K562 (cell line): ENCODE results near the gene ARAP1. TPM values are rescaled to one million over a fixed set of nuclear protein-coding genes. Genes with fewer than 3 reads are reported as not detected.
A peak's percentile ranks its signal among the peaks of the same experiment; 100 is the strongest.

Experiments
- AFF4 ChIP-seq: sonication (generic); formaldehyde crosslinking; IDR thresholded peaks from 2 replicates; pipeline ENCODE4 v1.8.0; 2023; ENCODE audit warnings: mild to moderate bottlenecking, missing genetic modification reagents
- ASH1L ChIP-seq: fragments of 450-650 bp; IDR thresholded peaks from 2 replicates; pipeline ENCODE4 v1.6.1; 2018; ENCODE audit warnings: borderline replicate concordance, mild to moderate bottlenecking, low read depth; ENCODE audit not compliant: partially characterized antibody
- EHMT2 ChIP-seq: fragments of 450-650 bp; IDR thresholded peaks from 2 replicates; pipeline ENCODE4 v1.6.1; 2018; ENCODE audit warnings: antibody characterized with exemption
- EP400 ChIP-seq: fragments of 450-650 bp; IDR thresholded peaks from 2 replicates; pipeline ENCODE4 v1.6.1; 2017; ENCODE audit warnings: antibody characterized with exemption, mild to moderate bottlenecking, moderate library complexity
- ESRRA ChIP-seq: fragments of 450-650 bp; IDR thresholded peaks from 2 replicates; pipeline ENCODE4 v1.6.1; 2014; ENCODE audit warnings: low read depth, mild to moderate bottlenecking, moderate library complexity, borderline replicate concordance
- FIP1L1 ChIP-seq: fragments of 200-400 bp; formaldehyde crosslinking; IDR thresholded peaks from 2 replicates; pipeline ENCODE4 v1.6.1; 2018; ENCODE audit warnings: mild to moderate bottlenecking, low read depth, low read length; ENCODE audit not compliant: poor library complexity, severe bottlenecking
- FOXP1 ChIP-seq: sonication (generic); formaldehyde crosslinking; IDR thresholded peaks from 2 replicates; pipeline ENCODE4 v1.8.0; 2022; ENCODE audit warnings: mild to moderate bottlenecking, missing genetic modification reagents
- HINFP ChIP-seq: fragments of 450-650 bp; conservative IDR thresholded peaks from 2 replicates; pipeline ENCODE4 v1.6.1; 2016; ENCODE audit warnings: missing genetic modification characterization, low read depth, mild to moderate bottlenecking, control low read depth, missing compliant biosample characterization
- HNRNPLL ChIP-seq: fragments of 200-400 bp; formaldehyde crosslinking; IDR thresholded peaks from 2 replicates; pipeline ENCODE4 v1.6.1; 2017; ENCODE audit warnings: low read length, low read depth, mild to moderate bottlenecking; ENCODE audit not compliant: poor library complexity, severe bottlenecking
- PHF20 ChIP-seq: fragments of 450-650 bp; IDR thresholded peaks from 2 replicates; pipeline ENCODE4 v1.6.1; 2018; ENCODE audit not compliant: partially characterized antibody
- RNF2 ChIP-seq: sonication (generic); IDR thresholded peaks from 2 replicates; pipeline ENCODE4 v1.6.1; 2016
- SIN3B ChIP-seq: fragments of 450-650 bp; IDR thresholded peaks from 2 replicates; pipeline ENCODE4 v1.6.1; 2017; ENCODE audit warnings: low read depth, mild to moderate bottlenecking, moderate library complexity
- SNRNP70 ChIP-seq: fragments of 200-400 bp; formaldehyde crosslinking; optimal IDR thresholded peaks from 2 replicates; pipeline ENCODE3; 2017; ENCODE audit warnings: low read depth, low read length
- SRSF3 ChIP-seq: fragments of 200-400 bp; formaldehyde crosslinking; IDR thresholded peaks from 2 replicates; pipeline ENCODE4 v1.6.1; 2016; ENCODE audit warnings: mild to moderate bottlenecking, low read length, moderate library complexity; ENCODE audit not compliant: insufficient read depth
- STAT5B ChIP-seq: fragments of 250-450 bp; sonication (Bioruptor Pico); IDR thresholded peaks from 2 replicates; pipeline ENCODE4 v1.8.0; 2021; ENCODE audit warnings: mild to moderate bottlenecking, inconsistent platforms
- ZBTB5 ChIP-seq: fragments of 450-650 bp; IDR thresholded peaks from 2 replicates; pipeline ENCODE4 v1.6.1; 2017; ENCODE audit warnings: antibody characterized with exemption
- ZNF23 ChIP-seq: fragments of 250-450 bp; sonication (Bioruptor Pico); IDR thresholded peaks from 2 replicates; pipeline ENCODE4 v1.4.0; 2020; ENCODE audit warnings: mild to moderate bottlenecking
- ZNF316 ChIP-seq: fragments of 450-650 bp; IDR thresholded peaks from 2 replicates; pipeline ENCODE4 v1.6.1; 2016
- ZNF431 ChIP-seq: sonication (generic); formaldehyde crosslinking; IDR thresholded peaks from 2 replicates; pipeline ENCODE4 v1.8.0; 2022; ENCODE audit warnings: mild to moderate bottlenecking, missing genetic modification reagents
- ZNF551 ChIP-seq: fragments of 250-450 bp; sonication (Bioruptor Pico); IDR thresholded peaks from 2 replicates; pipeline ENCODE4 v1.5.0; 2021; ENCODE audit warnings: mild to moderate bottlenecking, moderate library complexity
- ZNF655 ChIP-seq: fragments of 250-450 bp; sonication (Bioruptor Pico); IDR thresholded peaks from 2 replicates; pipeline ENCODE4 v1.5.0; 2021
- polyA plus RNA-seq, 8 experiments: library from polyadenylated mRNA; depleted of rRNA in 4 of 8; stranded (reverse) in 5 of 8; unstranded in 3 of 8; fragments of >200 nt; fragmentation: Nextera tagmentation in 2 of 8; fragmentation: Illumina TruSeq in 1 of 8; extraction: Ambion mirVana in 2 of 8; extraction: Trizol in 1 of 8; gene quantifications; 2 replicates each; pipeline versions ENCODE4 v1.2.1 to v1.2.3, GENCODE V29; 2011 to 2014; ENCODE audit warnings: inconsistent platforms in 1 of 8, missing spikeins in 1 of 8
- total RNA-seq, 7 experiments: library from RNA; depleted of rRNA in 6 of 7; stranded (reverse); fragments of >200 nt in 6 of 7; fragmentation: Illumina TruSeq in 2 of 7; extraction: Trizol in 2 of 7; gene quantifications; 2 replicates each; pipeline versions ENCODE4 v1.2.1 to v1.2.3, GENCODE V29; 2011 to 2021; ENCODE audit warnings: low replicate concordance in 1 of 7

The ARAP1 gene
- total and polyA plus RNA-seq, 9 of the 15 experiments (the other 6 are each of a cell fraction or from before 2014, with no cell fraction given), result 0.23 to 67.0 (median 24.6) TPM

- TF ChIP-seq ASH1L (peak; percentile 48), HINFP (tag) (no peak), HNRNPLL (no peak), EP400 (peak; percentile 87), ZBTB5 (no peak), RNF2 (no peak), AFF4 (CRISPR knock-in tag) (no peak), FIP1L1 (no peak), SRSF3 (no peak), SNRNP70 (no peak), PHF20 (peak; percentile 81), EHMT2 (no peak), ZNF316 (no peak), ESRRA (no peak), ZNF23 (CRISPR knock-in tag) (no peak), ZNF655 (CRISPR knock-in tag) (no peak), STAT5B (no peak), ZNF431 (CRISPR knock-in tag) (no peak), FOXP1 (CRISPR knock-in tag) (no peak), ZNF551 (CRISPR knock-in tag) (no peak), SIN3B (no peak)
These were observed 30.0 kb downstream of the ARAP1 start (continued) for GRCh38 chr11:72722050-72722748.
